CD14-positive monocyte (primary cell): ENCODE results near the gene WBP1. TPM values are rescaled to one million over a fixed set of nuclear protein-coding genes. Genes with fewer than 3 reads are reported as not detected.

ENCODE experiments used
- DNase-seq, 3 donors: peaks; one replicate each; pipeline ENCODE4 v3.0.0-alpha.2; 2011 to 2022
- H2AFZ ChIP-seq: 2 replicates; pipeline ENCODE4 v1.6.0; 2012; ENCODE audit warnings: mild to moderate bottlenecking, low read depth, low read length, inconsistent platforms; ENCODE audit not compliant: insufficient read depth, poor library complexity, severe bottlenecking
- H3K27ac ChIP-seq, 2 donors: 1 replicate in 1 of 2; 2 replicates in 1 of 2; pipeline ENCODE4 v1.5.1; 2012 to 2013; ENCODE audit warnings: low read length in 2 of 2, control low read depth in 1 of 2, inconsistent platforms in 1 of 2, low read depth in 1 of 2, mild to moderate bottlenecking in 1 of 2
- H3K27me3 ChIP-seq, 2 donors: one replicate each; pipeline versions ENCODE4 v1.6.0 to v1.6.1; 2011 to 2013; ENCODE audit warnings: low read length in 2 of 2; ENCODE audit not compliant: control insufficient read depth in 2 of 2, insufficient read depth in 2 of 2
- H3K36me3 ChIP-seq, 2 donors: replicated peaks in 1 of 2; 1 replicate in 1 of 2; 2 replicates in 1 of 2; pipeline versions ENCODE4 v1.5.1 to v1.6.1; 2012 to 2013; ENCODE audit warnings: low read length in 2 of 2, control low read depth in 1 of 2, inconsistent platforms in 1 of 2, mild to moderate bottlenecking in 1 of 2; ENCODE audit not compliant: insufficient read depth in 2 of 2, control insufficient read depth in 1 of 2
- H3K4me1 ChIP-seq, 2 donors: 1 replicate in 1 of 2; 2 replicates in 1 of 2; pipeline versions ENCODE4 v1.5.1 to v1.6.1; 2012 to 2013; ENCODE audit warnings: low read length in 2 of 2, control low read depth in 1 of 2, inconsistent platforms in 1 of 2, mild to moderate bottlenecking in 1 of 2, moderate library complexity in 1 of 2; ENCODE audit not compliant: insufficient read depth in 2 of 2, control insufficient read depth in 1 of 2
- H3K4me2 ChIP-seq: replicated peaks from 2 replicates; pipeline ENCODE3; 2012; ENCODE audit warnings: low read length, moderate library complexity, mild to moderate bottlenecking; ENCODE audit not compliant: poor library complexity, severe bottlenecking; ENCODE audit errors: extremely low read depth
- H3K4me3 ChIP-seq, 3 experiments: fragments of 200-600 bp in 1 of 3; sonication (generic) in 1 of 3; replicated peaks in 1 of 3; 1 replicate in 2 of 3; 2 replicates in 1 of 3; pipeline ENCODE4 v1.5.1; 2011 to 2013; ENCODE audit warnings: low read length in 3 of 3, mild to moderate bottlenecking in 3 of 3, control low read depth in 2 of 3, low read depth in 2 of 3, inconsistent platforms in 1 of 3, moderate library complexity in 1 of 3
- H3K79me2 ChIP-seq: 2 replicates; pipeline ENCODE4 v1.6.0; 2012; ENCODE audit warnings: mild to moderate bottlenecking, control low read depth, inconsistent platforms, low read length, moderate library complexity; ENCODE audit not compliant: insufficient read depth
- H3K9ac ChIP-seq: 2 replicates; pipeline ENCODE4 v1.6.0; 2017; ENCODE audit warnings: low read length, mild to moderate bottlenecking; ENCODE audit not compliant: insufficient read depth, poor library complexity, severe bottlenecking
- H3K9me3 ChIP-seq, 2 donors: replicated peaks in 1 of 2; 1 replicate in 1 of 2; 2 replicates in 1 of 2; pipeline versions ENCODE4 v1.5.1 to v1.6.1; 2012 to 2013; ENCODE audit warnings: low read length in 2 of 2, control low read depth in 1 of 2; ENCODE audit not compliant: control insufficient read depth in 1 of 2, insufficient read depth in 1 of 2
- H4K20me1 ChIP-seq: 2 replicates; pipeline ENCODE4 v1.6.0; 2012; ENCODE audit warnings: mild to moderate bottlenecking, low read length, control low read depth, moderate library complexity; ENCODE audit not compliant: insufficient read depth
- H3K27ac Mint-ChIP-seq, 7 donors: one replicate each; pipeline ENCODE4 v1.8.0; 2020; ENCODE audit warnings: mild to moderate bottlenecking in 7 of 7, mixed read lengths in 7 of 7, moderate library complexity in 6 of 7, inconsistent platforms in 2 of 7
- H3K27me3 Mint-ChIP-seq, 3 donors: one replicate each; pipeline ENCODE4 v1.8.0; 2021 to 2022; ENCODE audit warnings: low read depth in 3 of 3, mild to moderate bottlenecking in 3 of 3, mixed read lengths in 3 of 3, moderate library complexity in 3 of 3, inconsistent platforms in 1 of 3
- H3K36me3 Mint-ChIP-seq, 2 donors: one replicate each; pipeline ENCODE4 v1.8.0; 2020; ENCODE audit warnings: mixed read lengths in 2 of 2, inconsistent platforms in 1 of 2, mild to moderate bottlenecking in 1 of 2
- H3K4me1 Mint-ChIP-seq: one replicate; pipeline ENCODE4 v1.8.0; 2020; ENCODE audit warnings: mild to moderate bottlenecking, mixed read lengths
- H3K4me3 Mint-ChIP-seq, 2 donors: one replicate each; pipeline ENCODE4 v1.8.0; 2020; ENCODE audit warnings: mild to moderate bottlenecking in 2 of 2, mixed read lengths in 2 of 2, moderate library complexity in 1 of 2
- H3K9me3 Mint-ChIP-seq, 7 donors: one replicate each; pipeline ENCODE4 v1.8.0; 2020 to 2022; ENCODE audit warnings: mixed read lengths in 7 of 7, mild to moderate bottlenecking in 6 of 7, moderate library complexity in 6 of 7, inconsistent platforms in 2 of 7
- CTCF ChIP-seq: fragments of 200-600 bp; IDR thresholded peaks from one replicate; pipeline ENCODE4 v1.8.0; 2022; ENCODE audit warnings: antibody characterized with exemption, mild to moderate bottlenecking
- WGBS: methylation state at CpG from one replicate; pipeline ENCODE4 v1.1.5; 2013; ENCODE audit warnings: missing lambda C conversion rate; ENCODE audit not compliant: insufficient coverage; 5-methylcytosine and 5-hydroxymethylcytosine counted together
- intact Hi-C, 2 donors: fragments of 100-400 bp; cut with micrococcal nuclease; formaldehyde crosslinking; loops; one replicate each; pipeline versions ENCODE4 v1.15.0 to v1.15.1; 2023
- polyA plus RNA-seq, 3 donors: library from polyadenylated mRNA; depleted of rRNA in 1 of 3; unstranded in 2 of 3; stranded (reverse) in 1 of 3; fragments of 300-500 nt in 2 of 3; fragments of >200 nt in 1 of 3; fragmentation: Illumina TruSeq in 2 of 3; gene quantifications; 1 replicate in 2 of 3; 2 replicates in 1 of 3; pipeline ENCODE4 v1.2.3, GENCODE V29; 2012 to 2021

The WBP1 gene
- polyA plus RNA-seq, 3 donors, result 23.9 to 109 (median 31.0) TPM

GRCh38 chr2:74500578-74500946 lies 42.3 kb downstream of the WBP1 start:
- Histone ChIP-seq H3K27me3 (peaks cover 51 to 66% of the 10 kb centered on the region in 2 donors), H2AFZ (no peak overlapping the region), H3K79me2 (peaks cover 14% of the 10 kb centered on the region), H3K9me3 (peaks cover 0 to 20% of the 10 kb centered on the region in 2 donors), H3K27ac (no peak overlapping the region), H4K20me1 (no peaks in the 10 kb centered on the region), H3K36me3 (no peaks in the 10 kb centered on the region), H3K4me1 (peaks cover 59 to 65% of the 10 kb centered on the region in 2 donors), H3K4me3 (no peak overlapping the region), H3K9ac (no peak overlapping the region), H3K4me2 (no peak overlapping the region)
- no peak for DNase-seq
- H3K27me3 Mint-ChIP-seq, result peaks cover 62 to 77% (median 64%) of the 10 kb centered on the region in 3 donors
- peaks cover 62% of the 10 kb centered on the region for H3K4me1 Mint-ChIP-seq
- peaks cover 0 to 27% (median 4%) of the 10 kb centered on the region in 7 donors for H3K9me3 Mint-ChIP-seq
- H3K4me3 Mint-ChIP-seq, result peak overlapping the region in 1 of 2 donors; percentile 96
- intact Hi-C loops, result no loop called here
- H3K27ac Mint-ChIP-seq, result peak overlapping the region in 1 of 7 donors; percentile 18
- peaks cover 36 to 48% of the 10 kb centered on the region in 2 donors for H3K36me3 Mint-ChIP-seq
- no peak for TF ChIP-seq CTCF

- Histone ChIP-seq H4K20me1 (no peaks in the 10 kb centered on the region), H3K9me3 (peaks cover 0 to 20% of the 10 kb centered on the region in 2 donors), H3K27ac (no peak overlapping the region), H3K79me2 (peaks cover 21% of the 10 kb centered on the region), H2AFZ (no peak overlapping the region), H3K4me2 (peak overlapping the region; percentile 88), H3K9ac (peak overlapping the region; percentile 75), H3K36me3 (no peaks in the 10 kb centered on the region), H3K4me3 (peak overlapping the region in 1 of 3 experiments; percentile 85), H3K4me1 (peaks cover 69 to 74% of the 10 kb centered on the region in 2 donors), H3K27me3 (peaks cover 51 to 60% of the 10 kb centered on the region in 2 donors)
- TF ChIP-seq CTCF, result no peak
- H3K4me3 Mint-ChIP-seq, result peak overlapping the region; percentile 88 to 96
- 77% methylated on average over 9 of the region's 18 CpGs for WGBS
- H3K9me3 Mint-ChIP-seq, result peaks cover 0 to 27% (median 4%) of the 10 kb centered on the region in 7 donors
- peaks cover 57 to 71% (median 58%) of the 10 kb centered on the region in 3 donors for H3K27me3 Mint-ChIP-seq
- intact Hi-C loops, result no loop called here
- peaks cover 40 to 44% of the 10 kb centered on the region in 2 donors for H3K36me3 Mint-ChIP-seq
- no peak for DNase-seq
- peaks cover 71% of the 10 kb centered on the region for H3K4me1 Mint-ChIP-seq
- peak overlapping the region in 1 of 7 donors; percentile 34 for H3K27ac Mint-ChIP-seq
These were observed 43.3 kb downstream of the WBP1 start for GRCh38 chr2:74501335-74502071.
